ELR (cell line): ENCODE data around the gene CTXN2.

Experiments
- DNase-seq: peaks from one replicate; pipeline ENCODE4 v3.0.0-alpha.2; 2015; ENCODE audit warnings: low read depth

The CTXN2 gene

GRCh38 chr15:48191574-48192225 is at the start of gene CTXN2:
Gene CTXN2, plus strand, starts transcription at chr15:48191665. Its CDS starts 9,636 bp downstream, at chr15:48201301.
- no peak for DNase-seq

GRCh38 chr15:48143856-48144255 is 47.6 kb upstream of the CTXN2 start:
- peak; percentile 47 for DNase-seq

GRCh38 chr15:48144889-48145288 is 46.6 kb upstream of the CTXN2 start:
- peak; percentile 13 for DNase-seq

- no peak for DNase-seq
Observed at GRCh38 chr15:48145923-48146322, 45.5 kb upstream of the CTXN2 start.

GRCh38 chr15:48147358-48147757 is 44.1 kb upstream of the CTXN2 start:
- DNase-seq: peak; percentile 14

- DNase-seq: peak; percentile 91
Observed at GRCh38 chr15:48149858-48150257, 41.6 kb upstream of the CTXN2 start.

- no peak for DNase-seq
Observed at GRCh38 chr15:48153526-48153925, 37.9 kb upstream of the CTXN2 start.

- no peak for DNase-seq
Observed at GRCh38 chr15:48168616-48169015, 22.8 kb upstream of the CTXN2 start.

- no peak for DNase-seq
Observed at GRCh38 chr15:48170981-48171380, 20.5 kb upstream of the CTXN2 start.

- DNase-seq: no peak
Observed at GRCh38 chr15:48175126-48175525, 16.3 kb upstream of the CTXN2 start.

- DNase-seq: peak; percentile 52
Observed at GRCh38 chr15:48176112-48176511, 15.4 kb upstream of the CTXN2 start.

- no peak for DNase-seq
Observed at GRCh38 chr15:48176957-48177356, 14.5 kb upstream of the CTXN2 start.

- DNase-seq: peak; percentile 68
Observed at GRCh38 chr15:48177383-48177765, 14.1 kb upstream of the CTXN2 start.

GRCh38 chr15:48177766-48178647 is 13.5 kb upstream of the CTXN2 start, which contains the start of gene MYEF2:
Gene MYEF2, minus strand, starts transcription at chr15:48178295. Its CDS starts 58 bp downstream, at chr15:48178237.
- peak; percentile 76 for DNase-seq

- DNase-seq: peak; percentile 7
Observed at GRCh38 chr15:48178648-48178931, 12.9 kb upstream of the CTXN2 start.

GRCh38 chr15:48182749-48183148 is 8.7 kb upstream of the CTXN2 start:
- DNase-seq: no peak

- no peak for DNase-seq
Observed at GRCh38 chr15:48185529-48185928, 5.9 kb upstream of the CTXN2 start.

- DNase-seq: no peak
Observed at GRCh38 chr15:48186271-48186670, 5.2 kb upstream of the CTXN2 start.

GRCh38 chr15:48190932-48191573 is 412 bp upstream of the CTXN2 start:
- peak; percentile 61 for DNase-seq

GRCh38 chr15:48202068-48202467 is 10.6 kb downstream of the CTXN2 start:
- DNase-seq: no peak

GRCh38 chr15:48205981-48206380 is 14.5 kb downstream of the CTXN2 start, which contains the start of gene SLC12A1:
Gene SLC12A1, plus strand, starts transcription at chr15:48206302. Its CDS starts 1,418 bp downstream, at chr15:48207720.
- DNase-seq: no peak

GRCh38 chr15:48221261-48221660 is 29.8 kb downstream of the CTXN2 start:
- no peak for DNase-seq

- DNase-seq: no peak
Observed at GRCh38 chr15:48221885-48222284, 30.4 kb downstream of the CTXN2 start.
